IPS-15b (cell line): Measurements from ENCODE around the gene NPEPPS.

ENCODE experiments used
- H3K27me3 ChIP-seq: one replicate; pipeline ENCODE4 v1.6.1; 2013; ENCODE audit warnings: low read length; ENCODE audit not compliant: control insufficient read depth, insufficient read depth
- H3K36me3 ChIP-seq: one replicate; pipeline ENCODE4 v1.6.1; 2013; ENCODE audit warnings: low read length; ENCODE audit not compliant: control insufficient read depth, insufficient read depth
- H3K4me1 ChIP-seq: one replicate; pipeline ENCODE4 v1.6.1; 2013; ENCODE audit warnings: mild to moderate bottlenecking, low read length; ENCODE audit not compliant: control insufficient read depth, insufficient read depth
- H3K4me3 ChIP-seq: one replicate; pipeline ENCODE4 v1.5.1; 2013; ENCODE audit warnings: low read depth, low read length
- H3K9ac ChIP-seq: one replicate; pipeline ENCODE4 v1.6.1; 2013; ENCODE audit warnings: low read depth, mild to moderate bottlenecking, low read length
- H3K9me3 ChIP-seq: one replicate; pipeline ENCODE4 v1.6.1; 2013; ENCODE audit warnings: mild to moderate bottlenecking, low read length; ENCODE audit not compliant: control insufficient read depth, insufficient read depth

Gene NPEPPS

DNA sequence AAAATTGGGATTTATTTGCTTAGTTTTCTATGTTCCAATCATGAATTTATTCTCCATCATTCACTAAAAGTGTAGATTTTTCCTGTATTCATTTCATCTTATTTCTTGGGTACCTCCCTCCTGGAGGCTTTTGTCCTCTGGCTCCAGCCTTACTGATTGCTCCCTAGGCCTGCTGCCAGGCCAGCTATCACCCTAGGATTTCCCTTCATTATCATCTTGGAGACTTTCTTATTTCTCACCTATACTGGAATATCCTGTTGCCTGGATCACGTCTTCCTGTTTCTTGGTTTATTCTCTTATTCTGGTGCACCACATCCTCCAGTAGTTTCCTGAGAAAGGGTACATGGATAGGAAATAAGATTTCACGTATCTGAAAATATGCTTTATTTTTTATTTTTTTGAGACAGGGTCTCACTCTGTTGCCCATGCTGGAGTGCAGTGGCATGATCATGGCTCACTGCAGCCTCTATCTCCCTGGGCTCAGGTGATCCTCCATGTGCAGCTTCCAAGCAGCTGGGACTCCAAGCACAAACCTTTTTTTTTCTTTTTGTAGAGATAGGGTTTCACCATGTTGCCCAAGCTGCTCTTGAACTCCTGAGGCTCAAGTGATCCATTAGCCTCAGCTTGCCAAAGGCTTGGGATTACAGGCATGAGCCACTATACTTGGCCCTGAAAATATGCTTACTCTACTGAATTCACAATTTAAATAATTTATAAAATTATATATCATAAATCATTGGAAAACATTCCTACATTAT, 105.5 kb downstream of the NPEPPS start:
- no peaks in the 10 kb centered on the region for H3K4me1 ChIP-seq
- no peaks in the 10 kb centered on the region for H3K27me3 ChIP-seq
- H3K9me3 ChIP-seq = no peaks in the 10 kb centered on the region
- H3K36me3 ChIP-seq = no peaks in the 10 kb centered on the region
- H3K4me3 ChIP-seq = no peak overlapping the region
- H3K9ac ChIP-seq = no peak overlapping the region

DNA sequence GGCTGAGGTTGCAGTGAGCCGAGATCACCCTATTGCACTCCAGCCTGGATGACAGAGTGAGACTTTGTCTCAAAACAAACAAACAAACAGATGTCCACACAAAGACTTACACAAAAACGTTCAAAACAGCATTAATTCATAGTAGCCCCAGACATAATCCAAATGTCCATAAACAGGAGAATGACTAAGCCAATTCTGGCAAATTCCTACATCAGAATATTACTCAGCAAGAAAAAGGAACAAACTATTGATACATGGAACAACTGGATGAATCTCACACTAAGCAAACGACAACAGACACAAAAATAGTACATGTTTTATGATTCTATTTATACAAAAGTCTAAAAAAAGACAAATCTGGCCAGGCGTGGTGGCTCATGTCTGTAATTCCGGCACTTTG, 108.0 kb downstream of the NPEPPS start:
- H3K27me3 ChIP-seq = no peaks in the 10 kb centered on the region
- no peaks in the 10 kb centered on the region for H3K4me1 ChIP-seq
- H3K36me3 ChIP-seq = no peaks in the 10 kb centered on the region
- no peak overlapping the region for H3K9ac ChIP-seq
- no peaks in the 10 kb centered on the region for H3K9me3 ChIP-seq
- H3K4me3 ChIP-seq = no peak overlapping the region

- Histone ChIP-seq H3K36me3 (no peaks in the 10 kb centered on the region), H3K4me3 (no peak overlapping the region), H3K4me1 (no peaks in the 10 kb centered on the region), H3K9me3 (no peaks in the 10 kb centered on the region), H3K9ac (no peak overlapping the region), H3K27me3 (no peaks in the 10 kb centered on the region)
These were observed 109.2 kb downstream of the NPEPPS start for GRCh38 chr17:47640076-47640475.

GRCh38 chr17:47641202-47641601, 110.3 kb downstream of the NPEPPS start:
- H3K27me3 ChIP-seq = no peaks in the 10 kb centered on the region
- H3K4me1 ChIP-seq = no peaks in the 10 kb centered on the region
- H3K9ac ChIP-seq = no peak overlapping the region

GRCh38 chr17:47643116-47643515, 112.2 kb downstream of the NPEPPS start:
- Histone ChIP-seq H3K4me3 (no peak overlapping the region), H3K27me3 (no peaks in the 10 kb centered on the region), H3K9me3 (no peaks in the 10 kb centered on the region), H3K36me3 (no peaks in the 10 kb centered on the region), H3K9ac (no peak overlapping the region), H3K4me1 (no peaks in the 10 kb centered on the region)

More at GRCh38 chr17:47641202-47641601, 110.3 kb downstream of the NPEPPS start:
- no peaks in the 10 kb centered on the region for H3K9me3 ChIP-seq
- no peak overlapping the region for H3K4me3 ChIP-seq
- no peaks in the 10 kb centered on the region for H3K36me3 ChIP-seq

- Histone ChIP-seq H3K36me3 (no peaks in the 10 kb centered on the region), H3K9me3 (no peaks in the 10 kb centered on the region), H3K27me3 (no peaks in the 10 kb centered on the region), H3K4me1 (no peaks in the 10 kb centered on the region), H3K4me3 (no peak overlapping the region), H3K9ac (no peak overlapping the region)
These were observed 113.4 kb downstream of the NPEPPS start for GRCh38 chr17:47644324-47644723.

DNA sequence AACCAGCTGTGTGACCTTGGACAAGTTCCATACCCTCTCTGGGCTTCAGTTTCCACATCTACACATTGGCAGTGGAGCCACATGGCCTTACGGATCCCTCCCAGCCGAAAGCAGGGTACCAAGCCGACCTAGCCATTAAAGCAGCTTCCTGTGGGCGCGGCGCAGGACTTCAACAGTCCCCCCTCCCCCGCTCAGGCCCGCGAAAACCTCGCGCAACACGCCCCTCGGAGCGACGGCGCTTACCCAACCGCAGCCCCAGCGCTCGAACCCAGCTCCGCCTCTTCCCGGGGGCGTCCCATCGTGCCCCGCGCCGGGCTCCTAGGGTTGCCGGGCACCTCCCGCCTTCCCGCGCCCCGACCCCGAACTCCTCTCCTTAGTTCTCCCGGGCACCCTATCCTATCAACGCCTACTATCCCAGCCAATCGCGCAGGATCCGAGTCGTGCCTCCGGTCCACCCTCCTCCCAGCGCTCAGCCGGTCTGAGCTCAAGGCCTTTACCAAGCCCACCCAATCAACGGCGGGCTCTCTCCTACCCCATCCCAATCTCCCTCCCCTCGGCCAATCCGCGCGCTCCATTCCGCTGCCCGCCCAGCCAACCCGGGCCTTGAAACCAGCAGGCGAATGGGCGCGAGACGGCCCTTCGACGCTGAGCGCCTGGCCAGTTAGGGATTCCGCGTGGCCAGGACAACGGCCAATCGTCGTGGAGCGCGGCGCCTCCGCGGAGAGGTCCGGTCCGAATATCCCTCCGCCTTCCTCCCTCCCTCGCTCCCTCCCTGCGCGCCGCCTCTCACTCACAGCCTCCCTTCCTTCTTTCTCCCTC, 118.5 kb downstream of the NPEPPS start, which contains the start of gene KPNB1:
KPNB1 (plus strand) TSS at position 767 of the 819 bp plus-strand sequence. CDS start 326 bp downstream, outside the sequence.
- H3K4me3 ChIP-seq = peak within 1 kb of the TSS; percentile 92
- no peaks in the 10 kb centered on the region for H3K9me3 ChIP-seq
- H3K9ac ChIP-seq = peak within 1 kb of the TSS; percentile 88
- H3K4me1 ChIP-seq = peaks cover 13% of the 10 kb centered on the region
- H3K27me3 ChIP-seq = no peaks in the 10 kb centered on the region
- peaks cover 21% of the 10 kb centered on the region for H3K36me3 ChIP-seq

- Histone ChIP-seq H3K4me3 (peak overlapping the region; percentile 92), H3K27me3 (no peaks in the 10 kb centered on the region), H3K4me1 (peaks cover 13% of the 10 kb centered on the region), H3K9ac (peak overlapping the region; percentile 40), H3K36me3 (peaks cover 27% of the 10 kb centered on the region), H3K9me3 (no peaks in the 10 kb centered on the region)
These were observed 119.1 kb downstream of the NPEPPS start for GRCh38 chr17:47649972-47650524.

GRCh38 chr17:47650525-47651522, 119.9 kb downstream of the NPEPPS start:
- Histone ChIP-seq H3K9ac (peak overlapping the region; percentile 80), H3K9me3 (no peaks in the 10 kb centered on the region), H3K4me1 (peaks cover 13% of the 10 kb centered on the region), H3K36me3 (peaks cover 28% of the 10 kb centered on the region), H3K4me3 (peak overlapping the region; percentile 92), H3K27me3 (no peaks in the 10 kb centered on the region)

GRCh38 chr17:47651704-47652103, 120.8 kb downstream of the NPEPPS start:
- Histone ChIP-seq H3K4me3 (no peak overlapping the region), H3K9ac (no peak overlapping the region), H3K4me1 (peaks cover 13% of the 10 kb centered on the region), H3K9me3 (no peaks in the 10 kb centered on the region), H3K36me3 (peaks cover 32% of the 10 kb centered on the region), H3K27me3 (no peaks in the 10 kb centered on the region)

GRCh38 chr17:47652570-47652969, 121.7 kb downstream of the NPEPPS start:
- H3K9ac ChIP-seq = no peak overlapping the region
- peaks cover 13% of the 10 kb centered on the region for H3K4me1 ChIP-seq
- no peaks in the 10 kb centered on the region for H3K27me3 ChIP-seq
- no peak overlapping the region for H3K4me3 ChIP-seq
- H3K9me3 ChIP-seq = no peaks in the 10 kb centered on the region
- peaks cover 41% of the 10 kb centered on the region for H3K36me3 ChIP-seq
